ENCODE results near the gene DYNC1LI2.
"Not testable (repeated sequence)": the region's sequence is repeated elsewhere in the genome, so short reads cannot be mapped to it uniquely, and the experiment has no call there.

Gene DYNC1LI2

DNA sequence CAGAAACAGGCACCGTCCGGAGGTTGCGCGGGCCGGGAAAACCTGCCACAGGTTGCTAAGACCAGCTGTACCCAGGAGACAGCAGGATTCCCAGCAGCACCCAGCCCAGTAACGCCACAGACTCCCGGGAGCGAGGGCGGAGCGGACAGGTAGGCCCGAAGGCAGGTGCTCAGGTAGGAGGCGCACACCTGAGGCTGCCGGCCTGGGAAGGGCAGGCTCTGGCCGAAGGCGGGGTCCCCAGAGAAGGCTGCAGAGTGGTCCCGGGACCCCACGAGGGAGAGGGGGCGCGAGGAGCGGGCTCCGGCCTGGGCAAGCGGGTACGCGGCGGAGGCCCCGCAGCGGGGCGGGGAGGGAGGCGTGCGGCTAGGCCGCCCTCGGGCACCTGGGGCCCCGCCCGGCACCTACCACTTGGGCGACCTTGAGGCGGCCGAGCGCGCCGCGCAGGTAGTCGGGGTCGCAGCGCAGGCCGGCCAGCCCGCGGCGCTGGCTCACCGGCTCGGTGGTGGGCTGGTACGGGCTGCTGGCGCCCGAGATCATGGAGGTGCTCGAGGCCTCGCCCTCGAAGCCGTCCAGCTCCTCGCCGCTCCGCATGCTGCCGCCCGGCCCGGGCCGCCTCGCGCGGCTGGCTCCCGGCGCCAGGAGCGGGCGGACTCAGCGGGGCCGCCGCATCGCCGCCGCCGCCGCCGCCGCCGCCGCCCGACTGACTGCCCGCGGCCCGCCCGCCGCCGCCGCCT lies 55.3 kb downstream of the DYNC1LI2 start:
- DNase-seq, result no peak

DNA sequence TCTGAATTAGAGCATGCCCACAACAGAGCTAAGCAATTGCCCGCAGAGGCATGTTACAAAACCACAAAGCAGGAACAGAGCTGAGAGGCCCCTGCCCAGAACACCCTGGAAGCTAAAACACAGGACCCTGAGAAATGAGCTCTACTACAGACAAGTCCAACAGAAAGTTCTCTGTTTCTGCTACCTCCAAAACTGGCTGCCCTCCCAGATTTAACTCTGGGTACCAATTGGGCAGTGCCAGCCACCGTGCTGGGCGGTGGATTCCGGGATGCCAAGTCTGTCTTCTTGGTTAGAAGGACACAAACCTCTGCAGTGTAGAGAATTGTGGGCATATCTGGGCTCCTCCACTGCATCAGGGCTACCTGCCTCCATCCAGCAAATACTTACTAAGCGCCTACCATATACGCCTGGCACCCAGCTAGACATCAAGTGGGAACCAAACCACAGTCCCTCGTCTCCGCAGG lies 55.9 kb downstream of the DYNC1LI2 start:
- DNase-seq, result peak; percentile 1

DNA sequence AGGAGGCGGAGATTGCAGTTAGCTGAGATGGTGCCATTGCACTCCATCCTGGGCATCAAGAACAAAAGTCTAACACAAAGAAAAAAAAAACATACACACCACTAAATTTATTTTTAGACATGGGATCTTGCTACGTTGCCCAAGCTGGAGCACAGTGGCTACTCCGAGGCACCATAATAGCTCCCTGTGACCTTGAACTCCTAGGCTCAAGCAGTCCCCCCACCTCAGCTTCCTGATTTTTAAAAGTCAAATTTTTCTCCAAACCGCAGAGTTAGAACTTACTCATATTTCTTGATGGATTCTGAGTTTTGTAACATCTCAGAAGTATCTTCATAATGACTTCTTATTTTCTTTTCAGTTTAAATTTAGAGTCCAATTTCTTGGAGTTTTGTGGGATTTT lies 58.3 kb downstream of the DYNC1LI2 start:
- no peak for DNase-seq

DNA sequence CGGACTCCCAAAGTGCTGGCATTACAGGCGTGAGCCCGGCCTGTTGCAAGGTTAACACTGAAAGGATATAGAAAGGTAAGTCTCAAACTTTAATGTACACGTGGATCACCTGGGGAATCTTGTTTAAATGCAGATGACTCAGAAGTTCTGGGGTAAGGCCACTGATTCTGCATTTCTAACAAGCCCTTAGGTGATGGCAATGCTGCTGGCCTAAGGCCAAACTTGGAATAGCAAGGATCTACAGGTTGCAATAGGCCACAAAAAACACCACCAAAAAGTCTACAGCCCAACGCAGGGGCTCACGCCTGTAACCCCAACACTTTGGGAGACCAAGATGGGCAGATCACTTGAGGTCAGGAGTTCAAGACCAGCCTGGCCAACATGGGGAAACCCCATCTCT lies 59.1 kb downstream of the DYNC1LI2 start:
- no peak for DNase-seq

DNA sequence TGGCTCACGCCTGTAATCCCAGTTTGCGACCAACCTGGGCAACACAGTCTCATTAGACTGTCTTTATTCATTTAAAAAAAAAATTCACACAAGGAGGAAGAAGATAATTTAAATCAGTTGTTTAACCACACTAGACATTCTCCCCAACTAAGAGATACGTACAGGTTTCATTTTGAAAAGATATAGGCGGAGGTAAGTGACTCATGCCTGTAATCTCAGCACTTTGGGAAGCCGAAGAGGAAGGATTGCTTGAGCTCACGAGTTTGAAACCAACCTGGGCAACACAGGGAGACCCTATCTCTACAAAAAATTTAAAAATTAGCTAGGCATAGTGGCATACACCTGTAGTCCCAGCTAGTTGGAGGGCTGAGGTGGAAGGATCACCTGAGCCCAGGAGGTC lies 60.2 kb downstream of the DYNC1LI2 start:
- no peak for DNase-seq

DNA sequence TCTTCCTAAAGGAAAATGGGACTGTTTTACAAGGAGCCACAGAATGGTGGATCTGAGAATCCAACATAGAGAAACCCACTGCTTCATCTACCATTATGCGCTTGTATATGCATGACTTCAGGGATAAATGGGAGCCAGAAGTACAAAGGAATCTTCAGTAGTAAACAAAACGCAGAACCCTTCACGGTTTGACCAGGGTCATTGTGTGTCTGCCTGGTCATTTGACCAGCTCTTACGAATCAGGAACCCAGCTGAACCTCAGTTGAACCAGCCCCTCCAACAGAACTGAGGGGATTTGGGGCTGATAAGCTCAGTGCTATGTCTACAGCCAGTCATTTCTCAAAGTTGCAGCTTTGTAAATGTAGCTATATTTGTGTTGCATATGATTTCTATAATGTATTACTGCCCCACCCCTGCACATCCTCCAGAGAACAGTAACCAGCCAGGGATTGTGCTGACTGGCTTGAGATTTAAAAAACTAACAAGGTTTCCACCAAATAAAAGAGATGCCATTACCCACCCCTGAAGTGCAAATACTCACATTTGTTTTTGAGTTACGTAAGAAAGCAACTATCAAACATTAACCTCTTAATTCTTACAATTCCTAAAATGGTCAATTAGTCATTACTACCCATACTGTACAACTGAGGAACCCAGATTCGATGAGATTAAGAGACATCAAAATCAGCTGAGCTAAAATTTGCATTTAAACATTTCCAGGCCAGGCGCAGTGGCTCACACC lies 61.1 kb downstream of the DYNC1LI2 start:
- no peak for DNase-seq

DNA sequence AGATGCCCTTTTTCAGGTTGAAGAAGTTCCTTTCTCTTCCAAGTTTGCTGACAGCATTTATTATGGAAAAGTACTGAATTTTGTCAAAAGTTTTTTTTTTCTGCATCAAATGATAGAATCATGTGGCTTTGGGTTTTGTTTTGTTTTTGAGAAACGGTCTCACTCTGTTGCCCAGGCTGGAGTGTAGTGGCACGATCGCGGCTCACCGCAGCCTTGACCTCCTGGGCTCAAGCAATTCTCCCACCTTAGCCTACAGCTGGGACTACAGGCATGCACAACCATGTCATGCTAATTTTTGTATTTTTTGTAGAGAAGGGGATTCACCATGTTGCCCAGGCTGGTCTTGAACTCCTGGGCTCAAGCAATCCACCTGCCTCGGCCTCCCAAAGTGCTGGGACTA lies 62.1 kb downstream of the DYNC1LI2 start:
- DNase-seq, result no peak

DNA sequence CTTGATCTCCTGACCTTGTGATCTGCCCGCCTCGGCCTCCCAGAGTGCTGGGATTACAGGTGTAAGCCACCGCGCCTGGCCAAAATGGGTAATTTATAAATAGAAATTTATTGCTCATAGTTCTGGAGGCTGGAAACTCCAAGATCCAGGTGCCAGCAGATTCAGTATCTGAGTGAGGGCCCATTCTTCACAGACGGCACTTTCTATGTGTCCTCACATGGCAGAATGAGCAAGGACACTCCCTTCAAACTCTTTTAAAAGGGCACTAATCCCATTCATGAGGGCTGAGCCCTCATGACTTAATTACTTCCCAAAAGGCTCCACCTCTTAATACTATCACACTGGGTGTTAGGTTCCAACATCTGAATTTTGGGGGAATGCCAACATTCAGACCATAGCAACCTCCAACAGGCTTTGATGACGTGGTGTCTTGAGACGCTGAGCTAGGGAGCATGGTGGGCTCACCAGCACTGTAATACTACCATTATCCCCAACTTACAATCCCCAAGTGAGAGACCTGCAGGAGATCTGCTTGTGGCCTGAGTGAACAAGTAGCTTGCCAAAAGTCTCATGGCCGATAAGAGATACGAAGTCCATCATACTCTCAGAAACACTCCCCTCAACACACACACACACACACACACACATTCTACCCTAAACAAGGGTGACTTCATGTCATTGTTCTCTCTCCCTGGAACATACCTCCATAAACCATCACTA lies 63.3 kb downstream of the DYNC1LI2 start:
- DNase-seq, result no peak

DNA sequence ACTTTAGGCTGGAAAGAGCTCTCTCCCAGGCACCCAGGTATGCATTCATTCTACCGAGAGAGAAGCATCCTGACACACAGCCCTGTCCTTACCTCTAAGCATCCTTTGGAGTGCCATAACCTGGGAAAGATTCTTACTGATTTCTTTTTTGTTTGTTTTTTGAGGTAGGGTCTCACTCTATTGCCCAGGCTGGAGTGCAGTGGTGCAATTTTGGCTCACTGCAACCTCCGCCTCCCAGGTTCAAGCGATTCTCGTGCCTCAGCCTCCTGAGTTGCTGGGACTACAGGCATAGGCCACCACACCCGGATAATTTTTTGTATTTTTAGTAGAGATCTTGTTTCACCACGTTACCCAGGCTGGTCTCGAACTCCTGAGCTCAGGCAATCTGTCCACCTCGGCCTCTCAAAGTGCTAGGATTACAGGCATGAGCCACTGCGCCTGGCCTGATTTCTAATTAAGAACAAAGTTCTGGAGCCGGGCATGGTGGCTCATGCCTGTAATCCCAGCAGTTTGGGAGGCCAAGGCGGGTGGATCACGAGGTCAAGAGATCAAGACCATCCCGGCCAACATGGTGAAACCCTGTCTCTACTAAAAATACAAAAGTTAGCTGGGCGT lies 65.8 kb downstream of the DYNC1LI2 start:
- not testable (repeated sequence) for DNase-seq

DNA sequence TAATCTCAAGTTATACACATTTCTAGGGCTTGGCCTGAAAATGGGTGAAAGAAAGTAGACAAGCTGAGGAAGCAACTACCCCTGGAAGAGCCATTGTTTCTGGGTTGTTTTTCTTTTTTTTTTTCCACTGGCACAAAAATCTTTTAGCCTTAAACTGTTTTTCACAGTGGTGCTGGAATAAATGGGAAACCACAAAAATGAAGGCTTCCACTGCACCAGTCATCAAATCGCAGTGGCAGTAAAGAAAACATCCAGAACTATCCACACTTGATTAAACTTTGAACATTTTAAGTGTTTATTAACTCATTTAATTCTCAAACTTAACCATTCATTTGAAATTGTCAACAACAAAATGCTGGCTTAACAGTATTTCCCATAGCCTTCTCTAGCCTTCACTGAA lies 69.1 kb downstream of the DYNC1LI2 start:
- no peak for DNase-seq

DNA sequence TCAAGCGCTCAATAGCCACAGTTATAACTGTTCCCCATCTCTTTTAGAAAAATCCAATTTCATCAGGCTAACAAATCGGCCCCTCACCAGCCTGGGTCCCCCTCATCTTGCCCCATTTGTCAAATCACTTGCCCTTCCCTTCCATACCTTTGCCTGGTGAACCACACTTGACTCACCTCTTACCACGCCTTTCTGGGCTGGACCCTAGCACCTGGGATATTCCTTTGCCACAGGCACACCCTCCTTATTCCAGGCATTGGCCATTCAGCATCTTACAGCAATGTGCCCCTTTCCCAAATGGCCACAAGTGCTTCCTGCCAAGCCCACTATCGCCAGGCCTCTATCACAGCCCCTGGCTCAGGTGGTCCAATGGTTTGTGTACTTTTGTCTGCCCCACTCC lies 69.7 kb downstream of the DYNC1LI2 start:
- DNase-seq, result no peak

DNA sequence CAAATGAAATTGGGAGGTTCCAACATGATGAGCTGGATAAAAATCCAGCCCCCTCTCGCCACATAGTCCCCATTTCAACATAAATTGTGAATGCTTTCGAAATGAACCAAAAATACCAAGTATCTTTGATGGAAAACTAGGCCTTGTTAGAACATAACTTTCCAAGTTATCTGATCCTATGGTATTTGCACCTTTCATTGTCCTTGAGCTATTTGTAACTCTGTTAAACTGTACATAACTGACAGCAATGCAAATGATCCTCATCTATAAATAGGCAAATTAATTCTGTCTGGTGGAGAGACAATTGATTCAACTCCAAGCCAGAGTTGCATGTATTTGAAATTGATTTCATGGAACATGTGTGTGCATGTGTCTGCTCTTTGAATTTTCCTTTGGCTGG lies 73.1 kb downstream of the DYNC1LI2 start:
- DNase-seq, result no peak

DNA sequence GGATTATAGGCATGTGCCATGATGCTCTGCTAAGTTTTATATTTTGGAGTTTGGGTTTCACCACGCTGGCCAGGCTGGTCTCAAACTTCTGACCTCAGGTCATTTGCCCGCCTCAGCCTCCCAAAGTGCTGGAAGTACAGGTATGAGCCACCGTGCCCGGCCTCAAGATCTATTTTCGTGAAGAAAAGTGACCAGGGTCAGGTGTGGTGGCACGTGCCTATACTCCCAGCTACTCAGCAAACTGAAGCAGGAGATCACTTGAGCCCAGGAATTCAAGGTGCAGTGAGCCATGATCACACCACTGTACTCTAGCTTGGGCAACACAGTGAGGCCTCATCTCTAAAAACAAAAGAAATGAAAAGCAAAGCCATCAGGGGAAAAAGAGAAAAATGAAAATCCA lies 73.6 kb downstream of the DYNC1LI2 start:
- no peak for DNase-seq

DNA sequence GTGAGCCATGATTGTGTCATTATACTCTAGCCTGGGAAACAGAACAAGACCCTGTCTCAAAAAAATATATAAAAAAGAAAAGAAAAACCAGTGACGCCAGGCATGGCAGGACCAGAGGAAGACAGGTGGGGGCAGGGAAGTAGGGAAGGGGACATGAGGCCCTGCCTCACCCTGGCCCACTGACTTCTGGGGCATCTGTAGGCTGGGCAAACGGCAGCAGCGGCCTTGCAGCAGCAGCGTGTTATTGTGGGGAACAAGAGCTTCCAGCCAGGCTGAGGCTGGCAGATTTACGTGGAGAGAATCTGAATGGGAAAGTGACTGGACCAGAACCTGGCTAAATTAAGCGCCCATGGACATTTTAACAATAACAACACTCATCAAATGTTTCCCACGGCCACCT lies 74.2 kb downstream of the DYNC1LI2 start:
- DNase-seq, result no peak

DNA sequence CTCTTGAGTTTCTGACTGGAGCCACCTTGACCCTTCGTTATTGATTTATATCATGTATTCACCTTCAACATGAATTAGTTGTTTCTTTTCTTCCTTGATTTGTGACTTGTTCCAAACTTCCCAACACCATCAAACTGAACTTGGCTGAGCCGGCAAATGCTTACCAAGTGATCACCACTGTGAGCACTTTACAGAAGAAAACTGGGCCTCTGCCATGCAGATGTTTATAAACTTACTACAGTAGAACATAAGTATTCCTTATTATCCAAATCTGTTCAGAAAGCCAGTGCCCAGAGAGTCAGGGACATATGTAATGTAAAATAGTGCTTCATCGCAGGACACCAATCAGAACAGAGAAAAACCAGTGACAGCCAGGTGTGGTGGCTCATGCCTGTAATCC lies 74.8 kb downstream of the DYNC1LI2 start:
- no peak for DNase-seq

DNA sequence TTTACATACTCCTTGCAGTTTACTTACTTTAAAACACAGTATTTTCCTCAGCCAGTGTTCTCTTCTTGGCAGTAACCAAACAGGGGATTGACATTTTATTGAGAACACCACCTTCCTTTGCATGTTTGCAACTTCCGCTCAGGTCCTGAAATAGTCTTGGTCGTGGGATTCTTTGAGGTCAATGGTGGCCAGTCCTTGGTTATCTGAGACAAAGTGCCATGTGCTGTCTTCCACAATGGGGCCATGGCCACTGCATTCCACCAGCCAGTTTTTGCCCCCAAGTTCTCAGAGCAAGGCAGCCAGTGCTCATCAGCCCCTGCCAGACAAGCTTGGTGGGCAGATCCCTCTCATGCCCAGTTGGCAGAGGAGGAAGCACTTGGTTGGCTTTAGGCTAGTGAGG lies 77.7 kb downstream of the DYNC1LI2 start:
- DNase-seq, result no peak
